Measurements from ENCODE around the gene ASPRV1.

Gene ASPRV1

DNA sequence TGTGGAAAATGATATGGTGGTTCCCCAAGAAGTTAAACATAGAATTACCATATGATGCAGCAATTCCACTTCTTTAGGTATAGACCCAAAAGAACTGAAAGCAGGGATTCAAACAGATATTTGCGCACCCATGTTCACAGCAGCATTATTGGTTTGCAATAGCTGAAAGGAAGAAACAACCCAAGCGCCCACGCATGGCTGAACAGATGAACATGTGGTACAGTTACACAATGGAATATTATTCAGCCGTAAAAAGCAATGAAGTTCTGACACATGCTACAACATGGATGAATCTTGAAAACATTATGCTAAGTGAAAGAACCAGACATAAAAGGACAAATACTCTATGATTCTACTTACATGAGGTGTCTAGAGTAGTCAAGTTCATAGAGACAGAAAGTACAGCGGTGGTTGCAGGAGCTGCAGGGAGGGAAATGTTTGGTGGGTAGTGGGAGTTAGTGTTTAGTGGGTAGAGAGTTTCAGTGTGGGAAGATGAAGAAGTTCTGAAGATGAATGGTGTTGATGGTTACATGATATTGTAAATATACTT is 26.7 kb upstream of the ASPRV1 start:
- DNase-seq, result no peak

DNA sequence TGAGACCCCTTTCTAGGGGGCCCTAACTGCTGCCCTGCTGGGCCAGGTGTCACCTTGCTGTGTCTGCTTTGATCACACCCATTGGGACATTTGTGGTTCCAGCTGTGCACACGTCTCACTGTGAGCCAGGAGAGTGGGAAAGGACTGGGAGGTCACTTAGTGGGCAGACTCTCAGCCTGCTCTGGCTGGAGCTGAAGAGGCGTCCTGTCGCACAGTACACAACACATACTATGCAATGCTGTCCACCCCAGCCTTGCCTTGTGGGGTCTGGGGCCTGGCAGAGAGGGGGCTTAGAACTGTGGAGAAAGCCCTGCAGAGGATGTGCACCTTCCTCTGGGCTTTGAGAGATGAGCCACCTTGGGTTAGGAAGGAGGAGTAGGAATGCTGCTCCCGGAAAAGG is 25.3 kb upstream of the ASPRV1 start:
- no peak for DNase-seq

DNA sequence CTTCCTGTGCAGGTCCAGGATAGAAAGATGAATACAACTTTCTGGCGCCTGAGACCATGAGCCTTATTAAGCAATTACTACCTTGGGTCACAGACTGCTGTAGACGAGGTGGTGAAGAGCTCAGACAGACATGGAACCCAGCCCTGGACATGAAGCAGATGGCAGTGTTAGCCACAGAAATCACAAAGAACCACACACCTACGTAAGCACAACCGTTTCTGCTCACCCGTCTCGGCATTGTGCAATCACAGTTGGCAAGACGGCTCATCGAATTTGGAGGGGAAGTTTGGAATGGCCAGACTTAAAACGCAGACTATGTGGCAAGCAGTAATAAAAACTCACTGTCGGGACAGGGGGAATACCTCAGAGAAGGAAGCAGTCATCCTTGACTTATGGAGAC is 24.3 kb upstream of the ASPRV1 start:
- DNase-seq, result no peak

DNA sequence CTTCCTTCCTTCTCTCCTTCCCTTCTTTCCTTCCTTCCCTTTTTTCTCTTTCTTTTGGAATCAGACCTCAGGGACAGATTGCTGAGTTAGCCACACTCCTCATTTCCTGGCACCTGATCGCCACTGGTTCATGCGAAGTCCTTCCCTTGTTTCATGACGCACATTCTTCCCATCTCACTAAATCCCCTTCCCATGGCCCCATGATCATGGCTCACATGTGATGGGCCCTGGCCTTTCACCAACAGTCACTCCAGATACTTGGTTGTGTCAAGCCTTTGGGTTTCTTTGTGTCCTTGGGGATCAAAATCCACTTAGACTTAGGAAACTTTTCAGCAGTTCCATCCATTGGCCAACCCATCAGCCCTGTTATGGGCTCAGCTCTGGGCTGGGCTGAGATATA is 23.8 kb upstream of the ASPRV1 start:
- no peak for DNase-seq

DNA sequence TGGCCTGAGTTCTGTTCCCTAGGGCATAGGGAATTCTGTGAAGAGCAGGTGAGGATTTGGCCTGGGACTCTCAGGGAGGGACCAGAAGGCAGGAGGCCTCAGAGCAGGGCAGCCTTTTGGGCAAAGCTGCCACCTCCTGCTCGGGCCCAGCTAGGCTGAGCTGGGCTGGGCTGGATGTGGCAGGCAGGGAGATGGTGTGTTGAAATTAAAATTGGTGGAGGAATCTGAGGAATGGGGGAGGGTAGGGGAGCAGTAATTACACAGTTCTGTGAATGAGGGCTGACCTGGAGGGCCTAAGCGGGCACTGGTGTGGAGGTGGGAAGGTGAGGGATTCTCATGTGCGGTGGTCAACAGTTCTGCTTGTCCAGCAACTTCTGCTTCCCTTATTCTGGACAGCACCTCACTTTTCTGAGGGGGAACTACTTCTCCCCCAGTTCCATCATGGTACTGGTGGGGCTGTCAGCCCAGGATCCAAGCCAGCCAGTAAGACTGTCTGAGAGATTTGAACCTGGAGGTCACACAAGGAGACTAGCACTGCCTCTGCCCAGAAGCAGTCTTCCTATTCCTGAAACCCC is 22.0 kb upstream of the ASPRV1 start:
- DNase-seq, result no peak

DNA sequence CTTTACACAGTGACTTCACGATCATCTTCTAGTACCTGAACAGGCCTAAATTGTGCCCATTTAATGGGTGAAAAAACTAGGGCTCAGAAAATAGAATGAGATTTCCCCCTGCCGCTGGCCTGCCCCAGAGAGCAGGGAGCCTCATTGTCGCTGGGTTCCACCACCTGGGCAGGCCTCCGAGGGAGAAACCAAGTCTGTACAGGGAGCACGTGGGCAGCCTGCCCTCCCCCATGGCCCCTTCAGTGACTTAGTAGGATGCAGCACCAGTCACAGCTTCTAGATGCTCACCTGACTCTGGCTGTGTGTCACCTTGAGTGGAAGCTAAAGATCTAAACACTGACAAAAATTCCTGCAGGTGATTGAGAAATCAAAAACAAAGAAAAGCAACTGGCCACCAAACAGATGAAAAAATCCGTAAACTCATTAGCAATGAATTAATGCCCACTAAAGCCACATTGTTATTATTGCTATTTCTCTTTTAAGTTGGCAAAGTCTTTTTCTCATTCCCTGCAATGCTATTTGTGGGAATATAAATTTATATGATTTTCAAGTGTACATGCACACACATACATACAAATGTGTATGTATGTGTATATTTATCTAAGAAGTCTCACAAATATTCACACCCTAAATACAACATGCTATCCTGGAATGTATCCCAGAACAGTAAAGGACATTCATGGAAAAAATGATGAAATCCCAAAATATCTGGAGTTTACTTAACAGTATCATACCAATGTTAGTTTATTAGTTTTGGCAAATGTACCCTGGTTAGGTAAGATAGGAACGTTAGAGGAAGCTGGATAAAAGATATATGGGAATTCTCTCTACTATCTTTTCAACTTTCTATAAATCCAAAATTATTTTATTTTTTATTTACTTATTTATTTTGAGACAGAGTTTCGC is 18.7 kb upstream of the ASPRV1 start:
- DNase-seq, result no peak

DNA sequence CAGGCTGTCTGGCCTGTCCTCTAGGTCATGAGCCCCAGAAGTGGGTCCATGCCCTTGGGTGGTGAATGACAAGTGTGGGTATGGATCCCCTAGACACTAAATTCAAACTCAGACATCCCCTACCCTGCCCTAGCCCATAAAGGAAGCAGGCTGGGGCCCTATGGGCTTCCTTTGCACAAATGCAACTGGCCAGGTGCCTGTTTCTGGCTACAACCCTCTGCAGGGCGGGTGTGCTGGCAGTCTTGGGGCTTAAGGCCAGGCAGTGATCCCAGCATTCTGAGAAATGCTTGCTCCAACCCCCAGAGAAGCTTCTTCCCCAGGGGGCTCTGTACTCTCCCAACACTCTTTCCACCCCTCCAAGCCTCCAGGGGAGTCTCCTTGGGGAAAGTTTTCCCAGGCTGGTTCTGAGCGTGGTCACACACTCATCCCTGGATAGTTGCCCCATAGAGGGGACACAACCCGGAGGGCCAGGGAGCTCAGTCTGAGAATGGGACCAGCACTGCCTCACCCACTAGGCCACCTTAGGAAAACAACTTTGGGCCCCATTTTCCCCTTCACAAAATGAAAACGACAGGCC is 16.6 kb upstream of the ASPRV1 start:
- DNase-seq, result no peak

DNA sequence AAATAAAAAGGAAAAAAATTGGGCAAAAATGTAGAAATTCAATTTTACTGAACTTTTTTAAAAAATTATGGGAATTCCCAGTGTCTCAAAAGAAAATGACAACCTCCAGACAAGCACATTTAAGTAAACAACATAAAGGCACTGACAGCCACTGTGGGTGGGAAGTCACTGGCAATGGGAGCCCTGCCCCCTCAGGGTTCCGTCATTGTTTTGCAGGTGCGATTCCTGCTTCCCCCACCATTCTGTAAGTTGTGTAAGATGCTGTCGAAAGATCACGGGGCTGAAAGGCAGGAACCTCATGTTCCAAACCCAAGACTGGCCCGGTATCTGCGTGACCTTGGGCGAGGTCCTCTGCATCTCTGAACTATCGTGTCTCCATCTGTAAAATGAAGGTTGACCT is 15.8 kb upstream of the ASPRV1 start:
- no peak for DNase-seq

DNA sequence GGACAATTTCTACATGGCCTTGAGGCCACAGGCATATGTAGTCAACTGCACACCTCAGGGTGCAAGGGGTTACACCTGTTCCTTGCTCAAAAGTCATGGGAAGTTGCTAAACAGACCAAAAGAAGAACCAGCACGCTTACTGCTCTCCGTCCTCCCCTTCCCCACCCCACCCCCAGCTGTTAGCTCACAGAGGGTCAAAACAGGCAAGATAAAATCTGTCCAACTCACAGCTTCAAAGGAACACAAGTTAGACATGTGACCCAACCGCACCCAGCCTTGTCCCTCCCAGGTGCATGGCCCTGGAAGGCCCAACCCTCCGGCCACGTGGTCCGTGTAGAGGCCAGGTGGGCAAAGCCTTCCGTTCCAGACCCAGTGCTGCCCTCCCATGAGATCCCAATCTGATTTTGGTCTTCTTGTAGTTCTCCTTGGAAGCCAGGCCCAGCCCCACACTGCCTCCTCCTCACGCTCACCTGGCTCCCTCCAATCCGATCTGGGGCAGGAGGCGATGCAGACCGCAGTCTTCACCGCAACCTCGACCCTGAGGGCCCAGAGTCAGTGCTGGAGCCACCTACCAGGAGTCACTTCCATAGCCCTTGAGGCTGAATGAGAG is 14.5 kb upstream of the ASPRV1 start:
- no peak for DNase-seq

DNA sequence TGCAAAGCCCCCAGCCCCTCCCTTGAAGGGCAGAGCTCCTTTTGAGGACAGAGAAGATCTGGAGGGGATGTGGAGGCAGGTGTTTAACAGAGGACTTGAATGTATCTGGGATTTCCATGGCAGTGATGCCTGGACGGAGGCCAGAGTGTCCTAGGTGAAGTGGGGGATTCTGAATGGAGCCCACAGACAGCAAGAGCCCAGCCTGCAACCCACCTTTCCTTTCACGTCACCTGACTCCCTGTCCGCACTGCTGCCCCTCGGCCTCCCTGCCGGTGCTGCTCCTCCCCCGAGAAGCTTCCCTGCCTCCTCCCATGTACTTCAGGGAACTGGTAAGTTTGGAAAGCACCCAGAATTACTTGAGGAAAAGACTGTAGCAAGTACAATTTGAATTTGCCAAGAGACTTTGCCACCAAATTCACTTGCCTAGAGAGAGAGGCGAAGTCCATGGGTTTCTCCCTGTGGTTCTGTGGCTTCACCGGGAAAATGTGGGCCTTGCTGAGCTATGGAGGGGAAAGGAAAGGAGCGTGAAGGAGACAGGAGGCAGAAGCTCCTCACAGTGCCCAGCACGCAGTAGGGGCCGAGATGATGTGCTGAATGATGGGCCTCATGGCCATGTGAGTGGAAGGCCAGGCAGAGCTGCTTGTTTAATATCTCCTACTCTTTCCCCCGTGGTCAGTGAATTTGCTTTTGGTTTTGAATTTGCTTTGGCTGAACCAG is 13.9 kb upstream of the ASPRV1 start:
- DNase-seq, result no peak

DNA sequence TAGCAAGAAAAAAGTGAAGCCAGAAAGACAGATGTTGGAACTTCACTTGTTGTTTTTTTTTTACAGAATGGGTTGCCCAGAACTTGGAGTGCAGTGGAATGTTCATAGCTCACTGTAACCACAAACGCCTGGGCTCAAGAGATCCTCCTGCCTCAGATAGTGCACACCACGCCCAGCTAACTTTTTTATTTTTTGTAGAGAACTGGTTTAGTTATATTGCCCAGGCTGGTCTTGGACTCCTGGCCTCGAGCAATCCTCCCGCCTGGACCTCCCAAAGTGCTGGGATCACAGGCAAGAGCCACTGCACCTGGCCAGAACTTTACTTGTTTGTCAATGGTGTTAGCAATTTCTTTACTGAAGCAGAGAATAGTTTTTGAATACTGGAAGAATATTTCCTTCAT is 11.9 kb upstream of the ASPRV1 start:
- DNase-seq, result no peak

DNA sequence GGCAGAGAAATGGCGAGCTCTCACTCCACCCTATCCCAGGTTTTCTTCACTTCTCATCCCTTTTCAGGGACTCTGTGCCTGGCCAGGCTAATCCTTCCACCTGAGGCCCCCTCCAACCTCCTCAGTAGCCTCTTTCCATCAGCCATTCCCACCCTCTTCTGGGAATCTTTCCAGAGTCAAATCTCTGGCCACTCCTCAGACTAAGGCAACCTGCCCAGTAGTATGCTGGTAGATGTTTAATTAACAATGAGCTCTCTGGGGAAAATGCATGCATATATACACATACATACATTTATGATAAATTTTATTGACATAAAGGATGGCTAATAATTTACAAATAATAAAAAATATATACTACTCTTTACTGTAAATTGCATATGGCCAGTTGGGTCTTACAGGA is 11.4 kb upstream of the ASPRV1 start:
- no peak for DNase-seq

DNA sequence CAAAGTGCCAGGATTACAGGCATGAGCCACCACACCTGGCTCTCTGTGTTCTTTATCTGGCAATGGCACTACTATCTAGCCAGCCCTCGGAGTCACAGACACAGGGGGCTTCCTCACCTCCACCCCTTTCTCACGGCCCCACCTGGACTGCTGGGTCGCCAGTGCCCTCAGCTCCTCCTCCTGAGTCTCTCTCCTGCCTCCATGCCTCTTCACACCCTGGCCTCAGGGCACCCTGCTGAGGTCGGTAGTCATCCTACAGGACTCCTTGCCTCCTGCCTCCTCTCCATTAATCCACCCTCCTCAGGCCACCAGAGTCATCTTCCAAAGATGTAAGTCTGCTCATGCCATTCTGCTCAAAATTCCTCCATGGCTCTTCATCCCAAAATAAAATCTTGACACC is 8.6 kb upstream of the ASPRV1 start:
- no peak for DNase-seq

DNA sequence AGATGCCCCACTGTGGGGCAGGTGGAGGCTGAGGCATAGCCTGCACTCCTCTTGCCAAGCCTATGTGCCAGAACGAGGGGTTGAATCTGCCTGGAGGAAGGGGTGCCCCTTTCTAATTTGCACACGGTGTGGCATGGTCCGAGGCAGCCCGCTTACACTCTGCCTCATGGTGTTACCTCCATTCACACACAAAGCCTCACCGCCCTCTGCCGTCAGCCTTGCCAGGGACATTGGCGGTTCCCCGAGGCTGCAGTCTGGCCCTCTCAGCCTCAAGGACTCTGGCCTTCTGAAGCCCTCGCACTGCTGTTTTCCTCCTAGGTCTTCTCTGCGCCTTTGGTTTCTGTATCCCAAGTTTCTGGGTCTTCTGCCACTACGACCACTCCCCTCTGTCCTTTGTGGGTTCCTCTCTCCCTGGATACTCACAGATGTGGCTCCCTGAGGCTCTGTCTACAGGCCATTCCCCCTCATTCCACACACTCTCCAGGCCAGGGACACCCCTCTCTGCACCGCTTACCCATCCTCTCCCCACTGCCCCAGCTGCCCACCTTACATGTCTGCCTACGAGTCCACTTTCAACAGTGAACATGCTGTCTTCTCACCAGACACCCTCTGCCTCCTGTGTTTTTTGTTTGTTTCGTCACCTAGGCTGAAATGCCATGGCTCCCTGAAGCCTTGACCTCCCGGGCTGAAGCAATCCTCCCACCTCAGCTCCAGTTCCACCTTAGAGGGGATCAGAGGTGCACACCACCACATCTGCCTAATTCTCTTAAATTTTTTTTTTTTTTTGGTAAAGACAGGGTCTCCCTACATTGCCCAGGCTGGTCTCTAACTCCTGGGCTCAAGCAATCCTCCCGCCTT is 7.9 kb upstream of the ASPRV1 start:
- DNase-seq, result no peak

DNA sequence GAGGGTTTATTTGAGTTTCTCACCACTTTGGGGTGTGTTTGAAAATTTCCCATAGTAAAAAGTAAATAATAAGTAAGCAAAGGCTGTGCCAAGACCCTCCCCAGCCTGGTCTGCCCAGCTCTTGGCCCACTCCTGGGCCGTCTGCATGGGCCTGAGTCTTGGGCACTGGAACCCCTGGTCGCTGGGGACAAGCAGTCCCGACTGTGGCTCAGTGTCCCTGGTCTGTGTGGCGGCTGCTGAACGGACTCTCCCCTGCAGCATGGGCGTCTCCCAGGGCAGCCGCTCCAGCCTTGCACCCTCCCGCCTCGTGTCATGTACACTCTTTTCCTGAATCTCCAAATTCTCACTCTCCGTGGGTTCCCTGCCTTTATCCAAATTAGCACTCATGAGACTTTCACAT is 7.2 kb upstream of the ASPRV1 start:
- no peak for DNase-seq

DNA sequence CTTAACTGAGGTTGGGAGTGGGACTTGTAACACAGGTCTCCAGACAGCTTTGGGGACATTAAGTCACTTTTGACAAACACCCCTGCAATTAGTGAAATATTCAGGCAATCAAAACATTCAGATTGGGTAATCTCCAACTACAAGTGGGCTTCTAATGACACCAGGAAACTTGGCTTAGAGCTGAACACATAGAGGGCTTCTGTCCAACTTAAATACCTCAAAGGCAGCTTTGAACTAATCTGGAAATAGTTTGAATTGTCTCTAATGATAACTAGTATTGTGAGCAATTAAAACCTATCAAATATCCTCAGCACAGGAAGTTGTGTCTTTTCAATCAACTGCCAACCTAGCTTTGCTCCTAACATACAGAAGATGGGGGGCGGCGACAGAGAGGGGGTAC is 5.1 kb upstream of the ASPRV1 start:
- DNase-seq, result no peak

DNA sequence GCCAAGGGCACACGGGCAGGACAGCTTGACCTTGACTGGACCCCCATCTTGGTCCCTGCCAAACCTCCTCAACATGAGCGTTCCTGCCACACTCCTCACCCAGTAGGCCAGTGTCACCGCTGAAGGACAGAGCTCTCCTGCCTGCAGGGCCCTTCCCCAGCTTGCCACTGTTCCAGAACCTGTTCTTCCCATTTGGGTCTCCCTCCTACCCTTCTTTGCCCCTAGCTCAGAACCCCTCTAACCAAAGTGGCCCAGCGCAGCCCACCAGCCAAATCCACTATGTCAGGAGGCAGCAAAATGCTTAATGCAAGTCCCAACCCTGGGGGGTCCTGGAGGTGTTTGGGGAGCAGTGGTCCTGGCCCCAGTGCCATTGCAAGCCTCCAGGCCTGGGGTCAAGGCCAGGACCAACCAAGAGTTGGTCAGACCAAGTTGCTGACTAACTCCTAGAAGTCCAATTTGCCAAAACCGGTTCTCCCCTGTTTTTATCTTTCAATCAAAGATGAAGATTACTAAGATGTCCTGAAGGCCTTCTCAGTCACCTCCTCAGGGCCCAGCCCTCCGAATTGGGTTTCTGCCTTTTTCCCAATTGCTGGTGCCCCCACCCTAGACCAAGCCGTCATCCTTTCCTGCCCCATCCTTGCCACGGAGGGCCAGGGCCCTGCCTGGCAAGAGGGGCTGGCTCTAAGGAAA is 4.5 kb upstream of the ASPRV1 start:
- DNase-seq, result no peak

DNA sequence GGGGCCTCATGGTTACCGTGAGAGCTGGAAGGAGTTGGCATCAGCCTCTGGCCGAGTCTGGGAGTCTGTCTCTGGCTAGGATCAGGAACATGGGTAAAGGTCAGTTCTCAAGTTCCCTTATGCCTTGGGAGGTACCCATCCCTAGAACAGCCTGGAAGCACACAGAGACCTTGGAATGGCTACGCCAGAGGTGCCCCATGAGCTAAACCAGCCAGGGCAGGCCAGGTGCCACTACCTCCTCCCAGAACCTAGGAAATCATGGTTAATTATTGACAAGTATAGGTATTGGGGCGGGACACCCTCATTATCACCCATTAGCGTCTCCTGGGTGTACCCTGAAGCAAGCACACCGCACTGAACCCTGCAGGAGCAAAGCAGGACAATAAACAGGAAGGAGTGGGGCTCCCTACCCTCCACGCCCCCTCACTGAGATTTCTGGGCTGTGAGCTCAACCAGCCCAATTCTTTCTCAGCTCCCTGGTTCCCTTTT is 3.0 kb upstream of the ASPRV1 start:
- no peak for DNase-seq

DNA sequence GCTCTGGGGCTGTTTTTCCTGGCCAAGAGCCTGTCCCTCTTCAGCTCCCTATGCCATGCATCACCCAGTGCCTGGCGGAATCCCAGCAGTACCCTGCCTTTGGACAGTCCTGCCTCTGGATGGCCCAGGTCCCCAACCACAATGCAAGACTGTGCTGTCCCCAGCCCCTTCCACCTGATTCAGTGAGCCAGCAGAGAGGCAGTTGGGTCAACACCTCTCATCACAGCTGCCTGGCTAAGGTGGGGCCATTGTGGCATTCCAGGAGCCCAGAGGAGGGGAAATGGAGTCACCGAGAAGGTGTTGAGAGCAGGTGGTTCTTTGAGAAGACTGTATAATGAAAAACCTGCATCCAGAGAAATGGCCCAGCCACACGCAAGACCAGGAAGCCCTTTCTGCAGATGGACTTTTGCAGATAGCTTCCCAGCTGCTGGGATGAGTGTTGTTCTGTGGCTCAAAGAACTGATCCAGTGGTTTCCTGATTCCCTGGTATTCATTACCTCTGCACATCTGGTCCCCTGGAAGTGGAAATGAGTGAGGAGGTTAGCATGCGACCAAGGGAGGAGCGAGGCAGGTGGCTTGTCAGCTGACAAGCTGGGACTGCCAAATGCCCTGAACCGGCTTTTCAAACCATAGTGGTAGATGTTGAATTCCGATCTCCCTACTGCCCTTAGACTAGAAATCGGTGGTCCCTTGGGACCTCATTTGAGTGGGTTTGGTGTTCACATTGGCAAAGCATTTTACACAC is 1.7 kb upstream of the ASPRV1 start:
- DNase-seq, result no peak

DNA sequence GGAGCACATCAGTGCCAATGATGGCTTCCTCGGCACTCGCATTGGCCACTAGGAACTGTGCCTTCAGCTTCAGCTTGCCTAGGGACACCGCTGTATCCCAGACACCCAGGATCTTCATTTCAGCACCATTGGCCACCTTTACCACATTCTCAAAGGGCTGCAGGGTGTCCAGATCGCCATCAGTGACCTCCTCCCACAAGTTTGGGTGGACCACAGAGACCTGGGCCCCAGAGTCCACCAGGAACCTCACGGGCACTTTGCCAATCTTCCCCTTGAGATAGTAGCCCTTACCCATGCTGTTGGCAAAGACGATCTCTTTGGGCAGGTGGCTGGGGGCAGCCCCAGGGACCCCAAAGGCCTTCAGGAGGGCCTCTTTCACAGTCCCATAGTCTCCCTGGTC is 610 bp downstream of the ASPRV1 start:
- no peak for DNase-seq
